CD4-positive, alpha-beta T cell treated with Interleukin-4 for 4 hours (primary cell): ENCODE measurements around the gene CCDC178.
"Not testable (repeated sequence)": the region's sequence is repeated elsewhere in the genome, so short reads cannot be mapped to it uniquely, and the experiment has no call there.

Experiments used
- DNase-seq: peaks from one replicate; pipeline ENCODE4 v3.0.0-alpha.2; 2020

Gene CCDC178

GRCh38 chr18:33350256-33350655 lies 90.3 kb downstream of the CCDC178 start:
- no peak for DNase-seq

- not testable (repeated sequence) for DNase-seq
These were observed 100.8 kb downstream of the CCDC178 start for GRCh38 chr18:33339733-33340132.

- DNase-seq, result no peak
These were observed 105.7 kb downstream of the CCDC178 start for GRCh38 chr18:33334781-33335180.

GRCh38 chr18:33330711-33331110 lies 109.8 kb downstream of the CCDC178 start:
- DNase-seq, result no peak

GRCh38 chr18:33326975-33327374 lies 113.5 kb downstream of the CCDC178 start:
- DNase-seq, result no peak

- DNase-seq, result no peak
These were observed 122.9 kb downstream of the CCDC178 start for GRCh38 chr18:33317640-33318039.

GRCh38 chr18:33316146-33316587 lies 124.4 kb downstream of the CCDC178 start:
- no peak for DNase-seq

GRCh38 chr18:33307520-33307919 lies 133.0 kb downstream of the CCDC178 start:
- DNase-seq, result no peak

- no peak for DNase-seq
These were observed 136.2 kb downstream of the CCDC178 start for GRCh38 chr18:33304277-33304676.

- DNase-seq, result no peak
These were observed 149.0 kb downstream of the CCDC178 start for GRCh38 chr18:33291539-33291938.

GRCh38 chr18:33288082-33288716 lies 152.3 kb downstream of the CCDC178 start:
- DNase-seq, result no peak

- no peak for DNase-seq
These were observed 157.7 kb downstream of the CCDC178 start for GRCh38 chr18:33282709-33283333.

GRCh38 chr18:33282142-33282541 lies 158.4 kb downstream of the CCDC178 start:
- DNase-seq, result no peak

- no peak for DNase-seq
These were observed 163.1 kb downstream of the CCDC178 start for GRCh38 chr18:33277431-33277830.

GRCh38 chr18:33275843-33276242 lies 164.7 kb downstream of the CCDC178 start:
- no peak for DNase-seq

GRCh38 chr18:33270297-33270696 lies 170.2 kb downstream of the CCDC178 start:
- DNase-seq, result no peak

- DNase-seq, result no peak
These were observed 171.3 kb downstream of the CCDC178 start for GRCh38 chr18:33269223-33269622.

- no peak for DNase-seq
These were observed 176.0 kb downstream of the CCDC178 start for GRCh38 chr18:33264566-33264965.

GRCh38 chr18:33239298-33239697 lies 201.2 kb downstream of the CCDC178 start:
- DNase-seq, result no peak

- no peak for DNase-seq
These were observed 208.2 kb downstream of the CCDC178 start for GRCh38 chr18:33232318-33232626.

GRCh38 chr18:33231474-33232317 lies 208.8 kb downstream of the CCDC178 start:
- peak; percentile 18 for DNase-seq

GRCh38 chr18:33212363-33212762 lies 228.2 kb downstream of the CCDC178 start:
- no peak for DNase-seq

- no peak for DNase-seq
These were observed 229.8 kb downstream of the CCDC178 start for GRCh38 chr18:33210575-33211189.

GRCh38 chr18:33205777-33206176 lies 234.7 kb downstream of the CCDC178 start:
- DNase-seq, result no peak
